Fibroblast of skin of right biceps (primary cell): Measurements from ENCODE around the gene OSBPL10.

Experiments used
- DNase-seq: peaks from one replicate; pipeline ENCODE4 v3.0.0-alpha.2; 2013

Gene OSBPL10

DNA sequence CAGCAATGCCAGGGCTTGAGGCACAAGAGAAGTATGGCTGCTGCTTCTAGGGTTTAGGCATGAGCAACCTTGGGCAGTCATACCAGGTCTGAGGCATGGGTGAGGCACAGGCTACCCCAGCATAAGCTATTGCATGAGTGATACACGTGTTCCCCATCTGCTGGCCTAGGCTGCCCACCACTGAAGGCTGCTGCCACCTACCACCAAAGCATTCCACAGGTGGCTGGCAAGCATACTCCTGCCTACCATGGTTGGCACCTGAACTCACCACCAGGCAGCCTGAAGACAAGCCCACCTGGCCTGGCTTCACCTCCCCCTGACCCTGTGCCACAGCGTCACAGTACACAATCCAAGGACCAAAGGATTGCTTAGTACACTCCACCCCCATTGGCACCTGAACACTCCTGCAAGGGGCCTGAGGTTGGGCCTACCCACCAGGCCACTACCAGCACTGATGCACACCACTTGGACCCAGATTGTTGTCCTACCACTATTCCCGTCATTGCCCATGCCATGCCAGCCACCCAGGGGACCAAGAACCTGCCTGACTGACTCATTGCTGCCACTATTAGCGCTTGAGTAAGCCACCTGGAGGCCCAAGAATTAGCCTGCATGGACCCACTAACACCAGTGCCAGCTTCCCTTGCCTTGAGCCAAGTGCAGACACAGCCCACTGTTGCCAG is 332.6 kb downstream of the OSBPL10 start:
- no peak for DNase-seq

GRCh38 chr3:31645256-31645655 is 335.8 kb downstream of the OSBPL10 start:
- DNase-seq: no peak

DNA sequence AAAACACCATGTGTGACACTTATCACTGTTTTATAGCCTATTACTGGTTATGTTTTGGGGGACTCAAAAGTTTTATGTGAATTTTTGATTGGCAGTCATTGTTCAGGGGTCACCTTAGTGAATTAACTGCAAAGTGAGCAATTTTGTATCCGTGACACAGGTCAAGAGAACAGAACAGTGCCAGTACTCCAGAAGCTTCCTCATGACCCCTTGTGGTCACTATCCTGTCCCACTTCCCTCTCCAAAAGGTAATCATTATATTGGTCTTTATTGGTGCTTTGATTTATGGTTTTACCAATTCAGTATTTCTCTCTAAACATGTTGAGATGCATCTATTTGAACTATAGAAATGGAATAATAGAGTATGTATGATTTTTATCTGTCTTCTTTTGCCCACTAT is 341.2 kb downstream of the OSBPL10 start:
- no peak for DNase-seq

DNA sequence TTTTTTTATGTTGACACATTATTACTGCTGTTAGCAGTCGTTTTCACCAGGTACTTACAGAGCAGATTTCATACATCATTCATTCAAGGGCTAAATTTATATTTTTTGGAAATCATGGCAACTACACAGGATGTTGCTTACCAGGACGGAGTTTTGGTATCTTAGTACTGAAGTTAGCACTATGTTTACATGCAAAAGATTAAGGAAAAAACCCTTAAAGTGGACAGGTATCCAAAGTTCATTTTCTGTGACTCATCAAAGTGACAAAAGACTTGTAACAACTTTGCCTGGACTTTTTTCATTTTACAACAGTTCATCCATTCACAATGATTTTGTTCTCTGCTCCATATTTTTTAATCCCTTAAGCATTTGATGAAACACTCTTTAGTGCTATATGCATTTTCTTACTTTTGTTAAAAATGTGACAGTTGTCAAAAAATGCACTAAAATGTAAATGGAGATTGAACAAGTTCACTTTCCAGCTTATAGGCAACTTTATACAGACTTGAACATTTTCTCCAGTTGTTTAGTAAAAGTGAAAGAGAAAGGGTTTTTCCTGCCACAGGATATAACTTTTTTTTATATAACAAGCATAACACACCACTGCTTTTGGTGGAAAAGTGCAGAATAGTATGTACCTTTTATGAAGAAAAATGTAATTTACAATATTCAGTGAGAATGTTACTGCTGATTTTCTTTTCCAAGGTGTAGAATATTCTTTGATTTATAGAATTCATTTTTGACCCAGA is 344.2 kb downstream of the OSBPL10 start:
- DNase-seq: no peak

DNA sequence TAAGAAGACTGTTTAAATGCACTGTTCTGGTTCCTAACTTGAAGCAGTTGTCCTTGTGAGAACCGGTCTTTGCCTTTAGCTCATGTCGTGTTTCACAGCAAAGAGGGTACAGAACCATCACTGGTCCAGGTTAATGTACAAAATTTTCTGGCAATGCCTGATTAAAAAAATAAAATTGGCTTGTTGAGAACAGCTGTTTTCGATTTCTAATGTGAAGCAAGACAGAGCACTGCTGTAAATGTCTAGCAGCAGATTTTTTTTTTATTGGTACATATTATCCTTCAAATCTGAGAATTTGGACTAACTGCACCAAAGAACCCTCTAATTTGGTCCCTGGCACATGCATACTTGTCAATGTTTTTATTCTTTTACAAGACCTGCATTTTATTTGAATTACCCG is 345.0 kb downstream of the OSBPL10 start:
- DNase-seq: no peak

DNA sequence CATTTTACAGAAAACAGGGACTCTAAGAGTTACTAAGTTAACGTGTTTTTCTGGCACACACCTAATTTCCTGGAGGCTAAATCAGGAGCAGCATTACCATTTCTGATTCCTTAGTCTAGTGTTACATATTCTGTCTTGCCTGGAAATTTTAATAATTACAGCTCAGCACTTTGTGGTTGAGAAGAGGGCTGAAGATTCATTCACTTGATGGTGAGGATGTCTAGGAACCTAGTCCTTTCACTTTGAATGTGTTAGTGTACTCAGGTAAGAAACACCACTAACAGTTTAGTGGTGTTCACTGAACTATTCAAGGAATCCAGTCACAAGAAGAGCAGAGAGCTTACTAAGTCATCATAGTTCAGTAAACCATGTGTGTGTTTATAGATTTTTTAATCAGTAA is 345.5 kb downstream of the OSBPL10 start:
- no peak for DNase-seq

GRCh38 chr3:31634476-31634875 is 346.6 kb downstream of the OSBPL10 start:
- DNase-seq: peak; percentile 69

- DNase-seq: no peak
Measured at GRCh38 chr3:31629054-31629453, 352.0 kb downstream of the OSBPL10 start.

DNA sequence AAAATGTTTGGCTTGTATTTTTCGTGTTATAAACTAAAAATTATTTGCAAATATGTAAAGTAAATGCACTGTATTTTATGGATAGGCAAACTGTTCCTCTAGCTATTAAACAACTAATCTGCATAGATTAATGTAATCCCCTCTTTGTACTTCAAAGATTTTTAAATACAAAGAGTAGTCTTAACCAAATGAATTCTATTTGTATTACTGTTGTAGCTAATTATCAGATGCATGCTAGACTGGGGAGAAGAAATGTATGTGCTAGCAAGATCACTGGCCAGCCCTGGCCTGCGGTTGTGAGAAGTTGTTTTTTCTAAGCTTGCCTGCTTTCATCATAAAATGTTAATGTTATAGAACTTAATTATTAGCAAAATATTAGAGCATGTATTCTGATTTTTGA is 355.7 kb downstream of the OSBPL10 start:
- no peak for DNase-seq

DNA sequence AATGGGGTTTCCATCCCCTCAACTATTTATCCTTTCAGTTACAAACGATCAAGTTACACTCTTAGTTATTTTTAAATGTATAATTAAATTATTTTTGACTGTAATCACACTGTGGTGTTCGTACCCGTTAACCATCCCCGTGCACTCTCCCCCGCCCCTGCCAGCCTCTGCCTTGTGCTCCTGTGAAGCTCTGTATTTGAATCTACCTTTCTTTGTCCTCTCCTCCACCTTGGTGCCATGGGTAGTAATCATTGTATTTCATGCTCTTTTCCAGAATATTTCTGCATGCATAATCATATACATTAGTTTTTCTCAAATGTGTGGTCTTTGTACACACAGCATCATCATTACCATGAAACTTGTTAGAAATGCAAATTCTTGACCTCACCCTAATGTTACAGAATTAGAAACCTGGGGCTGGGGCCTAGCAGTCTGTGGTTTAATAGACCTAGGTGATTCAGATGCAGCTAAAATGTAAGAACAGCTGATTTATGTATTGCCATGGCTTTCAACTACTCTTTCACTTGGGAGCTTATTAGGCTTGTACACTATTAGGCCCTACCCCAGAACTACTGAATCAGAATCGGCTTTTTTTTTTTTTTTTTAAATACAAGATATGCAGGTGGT is 356.9 kb downstream of the OSBPL10 start:
- DNase-seq: no peak

DNA sequence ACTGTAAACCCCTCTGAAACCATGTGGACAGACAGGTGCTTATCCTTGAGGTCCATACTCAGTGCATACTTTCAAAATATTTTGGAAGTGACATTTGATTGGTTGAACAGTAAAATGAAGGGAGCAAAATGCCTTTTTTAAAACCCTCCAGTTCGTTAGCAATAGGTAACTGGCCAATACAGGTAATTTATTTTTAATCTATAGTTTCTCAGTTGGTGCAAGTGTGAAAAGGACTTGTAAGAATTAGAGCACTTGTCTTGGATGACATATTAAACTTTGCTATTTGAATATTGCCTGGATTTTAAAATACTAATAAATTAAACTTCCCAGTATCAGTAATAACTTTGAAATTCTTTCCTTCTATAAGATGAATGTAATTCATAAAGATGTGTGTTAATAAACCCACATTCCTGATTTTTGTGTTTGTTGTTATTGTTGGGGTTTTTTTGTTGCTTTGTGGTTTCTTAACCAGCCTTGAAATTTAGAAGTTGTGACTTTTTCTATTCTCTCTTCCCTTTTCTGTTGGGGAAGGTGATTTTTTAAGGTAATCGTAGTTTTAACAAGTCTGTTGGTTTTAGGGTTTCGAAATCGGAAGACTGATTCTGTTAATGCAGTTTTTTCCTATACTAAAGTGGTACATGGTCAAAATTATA is 358.3 kb downstream of the OSBPL10 start:
- no peak for DNase-seq

DNA sequence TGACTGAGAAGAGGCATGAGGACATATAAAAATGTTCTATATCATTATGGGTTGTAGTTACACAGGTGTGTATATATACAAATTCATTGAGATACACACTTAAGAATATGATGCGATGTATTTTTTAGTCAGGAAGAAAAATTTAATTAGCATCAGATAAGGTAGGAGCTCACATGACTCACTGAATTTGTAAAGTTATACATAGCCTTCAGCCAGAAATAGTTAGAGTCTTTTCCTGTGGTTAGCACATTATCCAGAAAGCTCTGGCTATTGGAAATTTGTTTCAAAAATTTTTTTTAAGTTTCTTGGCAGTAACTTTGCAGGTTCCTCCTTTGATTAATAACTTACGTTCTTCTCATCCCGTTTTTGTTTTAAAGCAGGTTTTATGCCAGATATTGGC is 359.7 kb downstream of the OSBPL10 start:
- DNase-seq: peak; percentile 16

DNA sequence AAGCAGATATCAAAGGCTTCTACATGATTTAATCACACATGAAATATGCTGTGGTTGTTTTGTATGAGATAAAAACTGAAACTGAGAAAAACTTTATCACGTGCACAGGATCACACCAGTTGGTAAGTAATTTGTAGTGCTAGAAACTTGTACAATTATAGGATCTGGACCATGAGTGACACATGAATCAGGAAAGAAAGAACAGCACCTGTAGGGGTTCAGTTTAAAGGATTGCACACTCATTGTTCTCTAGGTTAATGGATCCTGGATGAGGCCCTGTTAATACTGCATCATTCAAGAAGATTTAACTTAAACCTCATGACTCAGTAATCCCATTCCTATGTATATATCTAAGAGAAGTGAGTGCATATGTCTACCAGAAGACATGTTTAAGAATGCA is 360.4 kb downstream of the OSBPL10 start:
- peak; percentile 21 for DNase-seq

- DNase-seq: no peak
Measured at GRCh38 chr3:31616711-31617110, 364.4 kb downstream of the OSBPL10 start.

DNA sequence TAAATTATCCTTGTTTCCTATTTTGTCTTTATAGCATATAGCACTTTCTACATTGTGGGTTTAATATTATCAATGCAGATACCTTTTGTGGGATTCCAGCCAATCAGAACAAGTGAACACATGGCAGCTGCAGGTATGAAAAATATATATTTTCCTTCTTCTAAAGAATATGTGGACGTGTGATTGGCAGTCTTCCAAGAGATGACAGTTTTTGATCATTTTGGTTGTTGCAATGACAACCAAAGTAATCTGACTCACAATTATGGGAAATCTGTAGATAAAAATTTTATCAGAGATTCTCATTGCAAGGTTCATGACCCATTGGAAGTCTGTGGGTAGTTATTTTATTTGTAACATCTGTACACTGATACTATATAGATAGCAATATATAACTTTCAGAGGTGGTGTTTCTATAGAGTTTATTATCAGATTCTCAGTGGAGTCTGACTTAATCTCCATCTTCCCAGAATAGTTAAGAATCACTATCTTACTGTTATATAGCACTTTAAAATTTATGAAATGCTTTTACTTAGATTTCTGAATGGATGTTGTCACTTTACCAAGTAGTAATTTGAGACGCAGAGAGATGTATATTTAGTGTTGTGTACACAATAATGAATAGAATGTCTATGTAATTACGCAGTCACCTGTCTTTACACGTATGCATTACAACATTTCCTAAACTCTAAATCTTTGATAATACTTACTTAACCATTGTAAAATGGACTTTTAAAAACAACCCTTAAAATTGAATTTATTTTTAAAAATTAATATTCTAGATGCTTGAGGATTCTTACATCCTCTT is 365.8 kb downstream of the OSBPL10 start:
- DNase-seq: no peak

DNA sequence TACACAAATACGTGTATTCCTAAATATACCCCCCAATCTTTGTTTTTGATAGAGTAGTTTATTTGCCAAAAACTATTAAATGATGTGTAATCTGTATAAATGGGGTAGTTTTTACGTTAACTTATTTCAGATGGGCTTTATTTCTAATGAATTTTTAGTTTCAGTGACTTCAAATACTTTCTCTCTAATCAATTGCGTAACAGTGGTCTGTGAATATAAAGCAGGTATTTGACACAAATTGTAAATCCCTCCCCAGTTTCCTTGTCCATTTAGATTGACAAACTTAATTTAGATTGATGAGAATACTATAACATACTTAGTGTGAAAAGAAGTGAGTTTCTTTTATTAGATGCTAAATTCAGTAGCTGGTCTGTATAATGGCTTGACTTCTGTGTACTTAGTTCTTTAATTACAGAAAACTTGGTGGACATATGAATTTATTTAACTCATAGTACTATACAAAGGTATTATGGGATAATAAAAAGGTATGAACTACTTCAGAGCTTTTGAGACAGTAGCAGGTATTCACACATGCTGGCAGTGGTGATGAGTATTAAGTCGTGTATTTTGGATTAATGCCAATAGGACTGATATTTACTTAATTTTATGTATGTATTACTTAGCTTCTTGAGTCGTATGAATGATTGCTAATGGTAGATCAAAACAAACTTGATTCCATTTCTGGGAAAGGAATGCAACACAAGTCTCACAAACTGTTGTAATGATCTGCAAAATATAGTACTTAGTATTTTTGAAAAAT is 366.7 kb downstream of the OSBPL10 start:
- no peak for DNase-seq

DNA sequence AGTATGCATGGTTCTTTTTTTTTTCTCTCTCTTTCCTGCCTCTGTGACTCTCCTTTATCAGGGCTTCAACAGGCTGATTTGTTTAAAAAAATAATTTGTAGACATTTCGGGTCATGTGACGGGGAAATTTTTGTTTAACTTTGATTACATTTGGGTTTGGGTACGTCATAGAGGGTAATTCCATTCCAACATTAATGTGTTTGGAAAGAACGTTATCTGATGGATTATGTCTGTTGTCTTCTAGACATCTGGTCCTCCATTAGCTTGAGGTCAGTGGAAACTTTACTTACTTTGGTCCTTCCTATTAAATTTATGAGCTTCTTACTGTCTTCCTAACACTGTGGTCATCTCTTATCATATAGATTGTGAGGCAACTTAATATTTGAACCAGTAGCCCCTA is 367.4 kb downstream of the OSBPL10 start:
- no peak for DNase-seq

- DNase-seq: no peak
Measured at GRCh38 chr3:31613177-31613576, 367.9 kb downstream of the OSBPL10 start.
